GM12878 (cell line): ENCODE results near the gene WDR12. TPM values are rescaled to one million over a fixed set of nuclear protein-coding genes. Genes with fewer than 3 reads are reported as not detected.

ENCODE experiments used
- EP300 ChIP-seq, 2 experiments: fragments of 150-350 bp in 1 of 2; IDR thresholded peaks; 2 replicates each; pipeline ENCODE4 v1.6.1; 2011 to 2012; ENCODE audit warnings: low read depth in 2 of 2, low read length in 2 of 2, borderline replicate concordance in 1 of 2, improper control_type of control experiment in 1 of 2, inconsistent platforms in 1 of 2; ENCODE audit not compliant: control insufficient read depth in 1 of 2
- HDAC2 ChIP-seq: fragments of 200-600 bp; sonication (generic); IDR thresholded peaks from 2 replicates; pipeline ENCODE4 v1.6.1; 2017
- IRF3 ChIP-seq: fragments of 450-650 bp; IDR thresholded peaks from 2 replicates; pipeline ENCODE4 v1.6.1; 2014; ENCODE audit warnings: mild to moderate bottlenecking
- KAT2A ChIP-seq: conservative IDR thresholded peaks from 2 replicates; pipeline ENCODE4 v1.6.1; 2011; ENCODE audit warnings: low read depth, low read length; ENCODE audit not compliant: control insufficient read depth
- RCOR1 ChIP-seq: conservative IDR thresholded peaks from 2 replicates; pipeline ENCODE4 v1.6.1; 2012; ENCODE audit warnings: low read depth, low read length, improper control_type of control experiment
- RFX5 ChIP-seq: IDR thresholded peaks from 2 replicates; pipeline ENCODE4 v1.6.1; 2011; ENCODE audit warnings: low read depth, low read length, improper control_type of control experiment
- SREBF1 ChIP-seq: IDR thresholded peaks from 2 replicates; pipeline ENCODE4 v1.6.1; 2012; ENCODE audit warnings: mild to moderate bottlenecking, low read length
- ZBED1 ChIP-seq: IDR thresholded peaks from 2 replicates; pipeline ENCODE4 v1.6.1; 2016; ENCODE audit warnings: borderline replicate concordance
- polyA plus RNA-seq, 11 experiments: library from polyadenylated mRNA; depleted of rRNA in 4 of 11; unstranded in 6 of 11; stranded (reverse) in 5 of 11; fragments of >200 nt; fragmentation: Nextera tagmentation in 4 of 11; fragmentation: Illumina TruSeq in 1 of 11; extraction: Ambion mirVana in 4 of 11; extraction: Trizol in 1 of 11; gene quantifications; 1 replicate in 1 of 11; 2 replicates in 10 of 11; pipeline versions ENCODE4 v1.2.1 to v1.2.3, GENCODE V29; 2011 to 2016; ENCODE audit warnings: inconsistent platforms in 2 of 11, missing spikeins in 2 of 11, low read depth in 1 of 11
- total RNA-seq, 4 experiments: library from RNA; depleted of rRNA in 3 of 4; stranded (reverse); fragments of >200 nt in 3 of 4; fragmentation: Illumina TruSeq in 1 of 4; extraction: Trizol in 1 of 4; gene quantifications; 2 replicates each; pipeline versions ENCODE4 v1.2.1 to v1.2.3, GENCODE V29; 2013 to 2021
- TF ChIP-seq, protein P1 (sequence below): fragments of 450-650 bp; formaldehyde crosslinking; IDR thresholded peaks from 2 replicates; pipeline ENCODE4 v1.5.0; 2022; ENCODE audit warnings: mild to moderate bottlenecking, missing genetic modification characterization
- TF ChIP-seq, protein P2 (sequence below): IDR thresholded peaks from 2 replicates; pipeline ENCODE4 v1.6.1; 2011; ENCODE audit warnings: low read depth, mild to moderate bottlenecking, low read length, moderate library complexity, borderline replicate concordance; ENCODE audit errors: extremely low read depth
- TF ChIP-seq, protein P3 (sequence below): fragments of 450-650 bp; IDR thresholded peaks from 2 replicates; pipeline ENCODE4 v1.6.1; 2017; ENCODE audit warnings: mild to moderate bottlenecking
- TF ChIP-seq, protein P4 (sequence below): fragments of 450-650 bp; IDR thresholded peaks from 2 replicates; pipeline ENCODE4 v1.6.1; 2018; ENCODE audit warnings: borderline replicate concordance, mild to moderate bottlenecking; ENCODE audit not compliant: partially characterized antibody
- TF ChIP-seq, protein P5 (sequence below): fragments of 450-650 bp; IDR thresholded peaks from 2 replicates; pipeline ENCODE4 v1.6.1; 2016; ENCODE audit warnings: mild to moderate bottlenecking, moderate library complexity, borderline replicate concordance

The WDR12 gene
- total and polyA plus RNA-seq, 10 of the 15 experiments (the other 5 are each of a cell fraction or from before 2014, with no cell fraction given), result 52.9 to 256 (median 108) TPM

DNA sequence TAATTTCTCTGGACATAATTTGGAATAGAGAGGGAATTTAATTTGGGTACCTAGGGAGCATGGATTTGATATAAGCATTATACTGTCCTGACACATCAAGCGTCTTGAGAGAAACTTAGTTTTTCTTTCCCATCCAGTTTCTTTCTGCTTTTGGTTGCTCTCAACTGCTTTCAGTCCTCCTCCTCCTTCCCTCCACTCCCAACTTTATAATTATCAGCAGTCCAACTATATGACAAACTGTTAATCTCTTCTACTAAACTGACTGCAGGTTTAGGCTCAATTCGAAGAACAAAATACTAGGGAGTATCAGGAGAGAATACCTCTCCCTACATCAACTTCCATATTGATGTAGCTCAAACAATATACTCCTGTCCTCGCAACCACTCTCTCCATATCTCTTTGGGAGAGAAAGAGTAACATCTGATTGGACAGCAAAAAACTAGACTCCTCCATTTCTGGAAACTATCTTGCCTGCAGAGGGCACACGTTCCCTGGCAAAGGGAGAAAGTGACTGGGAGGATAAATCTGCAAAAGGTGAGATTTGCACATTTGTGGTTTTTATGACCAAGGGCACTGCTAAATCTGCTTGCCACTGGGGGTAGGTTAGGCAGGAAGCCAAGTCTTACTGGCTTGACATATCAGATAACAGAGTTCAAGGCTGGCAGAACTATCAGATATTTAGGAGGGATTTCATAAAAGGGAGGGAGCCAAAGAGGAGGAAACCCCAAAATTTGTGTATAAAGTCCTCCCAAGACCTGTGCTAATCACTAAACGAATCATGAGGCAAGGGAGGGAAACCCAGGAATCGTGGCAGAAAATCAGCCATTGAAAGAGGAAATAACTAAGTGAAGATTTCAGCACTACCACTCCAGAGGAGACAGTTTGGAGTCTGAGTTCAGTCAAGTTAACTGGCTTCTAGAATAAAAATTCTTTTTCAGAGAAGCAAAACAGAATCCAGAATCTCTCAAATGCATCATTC, 79.9 kb downstream of the WDR12 start (continued):
- TF ChIP-seq IRF3, result no peak
- no peak for TF ChIP-seq EP300 (IDR thresholded peaks at IDR 0.05; ENCODE audit: borderline replicate concordance in 1 of 2, control insufficient read depth in 1 of 2, low read depth in 2 of 2, low read length in 2 of 2)
- TF ChIP-seq, protein P1, sequence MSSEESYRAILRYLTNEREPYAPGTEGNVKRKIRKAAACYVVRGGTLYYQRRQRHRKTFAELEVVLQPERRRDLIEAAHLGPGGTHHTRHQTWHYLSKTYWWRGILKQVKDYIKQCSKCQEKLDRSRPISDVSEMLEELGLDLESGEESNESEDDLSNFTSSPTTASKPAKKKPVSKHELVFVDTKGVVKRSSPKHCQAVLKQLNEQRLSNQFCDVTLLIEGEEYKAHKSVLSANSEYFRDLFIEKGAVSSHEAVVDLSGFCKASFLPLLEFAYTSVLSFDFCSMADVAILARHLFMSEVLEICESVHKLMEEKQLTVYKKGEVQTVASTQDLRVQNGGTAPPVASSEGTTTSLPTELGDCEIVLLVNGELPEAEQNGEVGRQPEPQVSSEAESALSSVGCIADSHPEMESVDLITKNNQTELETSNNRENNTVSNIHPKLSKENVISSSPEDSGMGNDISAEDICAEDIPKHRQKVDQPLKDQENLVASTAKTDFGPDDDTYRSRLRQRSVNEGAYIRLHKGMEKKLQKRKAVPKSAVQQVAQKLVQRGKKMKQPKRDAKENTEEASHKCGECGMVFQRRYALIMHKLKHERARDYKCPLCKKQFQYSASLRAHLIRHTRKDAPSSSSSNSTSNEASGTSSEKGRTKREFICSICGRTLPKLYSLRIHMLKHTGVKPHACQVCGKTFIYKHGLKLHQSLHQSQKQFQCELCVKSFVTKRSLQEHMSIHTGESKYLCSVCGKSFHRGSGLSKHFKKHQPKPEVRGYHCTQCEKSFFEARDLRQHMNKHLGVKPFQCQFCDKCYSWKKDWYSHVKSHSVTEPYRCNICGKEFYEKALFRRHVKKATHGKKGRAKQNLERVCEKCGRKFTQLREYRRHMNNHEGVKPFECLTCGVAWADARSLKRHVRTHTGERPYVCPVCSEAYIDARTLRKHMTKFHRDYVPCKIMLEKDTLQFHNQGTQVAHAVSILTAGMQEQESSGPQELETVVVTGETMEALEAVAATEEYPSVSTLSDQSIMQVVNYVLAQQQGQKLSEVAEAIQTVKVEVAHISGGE (CRISPR knock-in tag), result no peak
- no peak for TF ChIP-seq ZBED1
- TF ChIP-seq, protein P2, sequence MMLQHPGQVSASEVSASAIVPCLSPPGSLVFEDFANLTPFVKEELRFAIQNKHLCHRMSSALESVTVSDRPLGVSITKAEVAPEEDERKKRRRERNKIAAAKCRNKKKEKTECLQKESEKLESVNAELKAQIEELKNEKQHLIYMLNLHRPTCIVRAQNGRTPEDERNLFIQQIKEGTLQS, result no peak
- TF ChIP-seq KAT2A, result no peak
- no peak for TF ChIP-seq SREBF1
- TF ChIP-seq HDAC2, result no peak
- no peak for TF ChIP-seq RFX5
- TF ChIP-seq, protein P3, sequence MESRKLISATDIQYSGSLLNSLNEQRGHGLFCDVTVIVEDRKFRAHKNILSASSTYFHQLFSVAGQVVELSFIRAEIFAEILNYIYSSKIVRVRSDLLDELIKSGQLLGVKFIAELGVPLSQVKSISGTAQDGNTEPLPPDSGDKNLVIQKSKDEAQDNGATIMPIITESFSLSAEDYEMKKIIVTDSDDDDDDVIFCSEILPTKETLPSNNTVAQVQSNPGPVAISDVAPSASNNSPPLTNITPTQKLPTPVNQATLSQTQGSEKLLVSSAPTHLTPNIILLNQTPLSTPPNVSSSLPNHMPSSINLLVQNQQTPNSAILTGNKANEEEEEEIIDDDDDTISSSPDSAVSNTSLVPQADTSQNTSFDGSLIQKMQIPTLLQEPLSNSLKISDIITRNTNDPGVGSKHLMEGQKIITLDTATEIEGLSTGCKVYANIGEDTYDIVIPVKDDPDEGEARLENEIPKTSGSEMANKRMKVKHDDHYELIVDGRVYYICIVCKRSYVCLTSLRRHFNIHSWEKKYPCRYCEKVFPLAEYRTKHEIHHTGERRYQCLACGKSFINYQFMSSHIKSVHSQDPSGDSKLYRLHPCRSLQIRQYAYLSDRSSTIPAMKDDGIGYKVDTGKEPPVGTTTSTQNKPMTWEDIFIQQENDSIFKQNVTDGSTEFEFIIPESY, result no peak
- TF ChIP-seq, protein P4, sequence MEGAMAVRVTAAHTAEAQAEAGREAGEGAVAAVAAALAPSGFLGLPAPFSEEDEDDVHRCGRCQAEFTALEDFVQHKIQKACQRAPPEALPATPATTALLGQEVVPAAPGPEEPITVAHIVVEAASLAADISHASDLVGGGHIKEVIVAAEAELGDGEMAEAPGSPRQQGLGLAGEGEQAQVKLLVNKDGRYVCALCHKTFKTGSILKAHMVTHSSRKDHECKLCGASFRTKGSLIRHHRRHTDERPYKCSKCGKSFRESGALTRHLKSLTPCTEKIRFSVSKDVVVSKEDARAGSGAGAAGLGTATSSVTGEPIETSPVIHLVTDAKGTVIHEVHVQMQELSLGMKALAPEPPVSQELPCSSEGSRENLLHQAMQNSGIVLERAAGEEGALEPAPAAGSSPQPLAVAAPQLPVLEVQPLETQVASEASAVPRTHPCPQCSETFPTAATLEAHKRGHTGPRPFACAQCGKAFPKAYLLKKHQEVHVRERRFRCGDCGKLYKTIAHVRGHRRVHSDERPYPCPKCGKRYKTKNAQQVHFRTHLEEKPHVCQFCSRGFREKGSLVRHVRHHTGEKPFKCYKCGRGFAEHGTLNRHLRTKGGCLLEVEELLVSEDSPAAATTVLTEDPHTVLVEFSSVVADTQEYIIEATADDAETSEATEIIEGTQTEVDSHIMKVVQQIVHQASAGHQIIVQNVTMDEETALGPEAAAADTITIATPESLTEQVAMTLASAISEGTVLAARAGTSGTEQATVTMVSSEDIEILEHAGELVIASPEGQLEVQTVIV, result no peak
- no peak for TF ChIP-seq RCOR1
- TF ChIP-seq, protein P5, sequence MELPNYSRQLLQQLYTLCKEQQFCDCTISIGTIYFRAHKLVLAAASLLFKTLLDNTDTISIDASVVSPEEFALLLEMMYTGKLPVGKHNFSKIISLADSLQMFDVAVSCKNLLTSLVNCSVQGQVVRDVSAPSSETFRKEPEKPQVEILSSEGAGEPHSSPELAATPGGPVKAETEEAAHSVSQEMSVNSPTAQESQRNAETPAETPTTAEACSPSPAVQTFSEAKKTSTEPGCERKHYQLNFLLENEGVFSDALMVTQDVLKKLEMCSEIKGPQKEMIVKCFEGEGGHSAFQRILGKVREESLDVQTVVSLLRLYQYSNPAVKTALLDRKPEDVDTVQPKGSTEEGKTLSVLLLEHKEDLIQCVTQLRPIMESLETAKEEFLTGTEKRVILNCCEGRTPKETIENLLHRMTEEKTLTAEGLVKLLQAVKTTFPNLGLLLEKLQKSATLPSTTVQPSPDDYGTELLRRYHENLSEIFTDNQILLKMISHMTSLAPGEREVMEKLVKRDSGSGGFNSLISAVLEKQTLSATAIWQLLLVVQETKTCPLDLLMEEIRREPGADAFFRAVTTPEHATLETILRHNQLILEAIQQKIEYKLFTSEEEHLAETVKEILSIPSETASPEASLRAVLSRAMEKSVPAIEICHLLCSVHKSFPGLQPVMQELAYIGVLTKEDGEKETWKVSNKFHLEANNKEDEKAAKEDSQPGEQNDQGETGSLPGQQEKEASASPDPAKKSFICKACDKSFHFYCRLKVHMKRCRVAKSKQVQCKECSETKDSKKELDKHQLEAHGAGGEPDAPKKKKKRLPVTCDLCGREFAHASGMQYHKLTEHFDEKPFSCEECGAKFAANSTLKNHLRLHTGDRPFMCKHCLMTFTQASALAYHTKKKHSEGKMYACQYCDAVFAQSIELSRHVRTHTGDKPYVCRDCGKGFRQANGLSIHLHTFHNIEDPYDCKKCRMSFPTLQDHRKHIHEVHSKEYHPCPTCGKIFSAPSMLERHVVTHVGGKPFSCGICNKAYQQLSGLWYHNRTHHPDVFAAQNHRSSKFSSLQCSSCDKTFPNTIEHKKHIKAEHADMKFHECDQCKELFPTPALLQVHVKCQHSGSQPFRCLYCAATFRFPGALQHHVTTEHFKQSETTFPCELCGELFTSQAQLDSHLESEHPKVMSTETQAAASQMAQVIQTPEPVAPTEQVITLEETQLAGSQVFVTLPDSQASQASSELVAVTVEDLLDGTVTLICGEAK, result no peak
